Activated CD4-positive, alpha-beta T cell treated with anti-CD3 and anti-CD28 coated beads, Interleukin-2, amount 50 U/mL, for 24 hours (primary cell): ENCODE data around the gene KPTN.

Experiments
- DNase-seq, 2 donors: peaks; one replicate each; pipeline ENCODE4 v3.0.0-alpha.2; 2020; ENCODE audit warnings: low read depth in 1 of 2, low spot score in 1 of 2

KPTN gene

GRCh38 chr19:47509170-47509847 lies 25.3 kb upstream of the KPTN start:
- no peak for DNase-seq

- DNase-seq: no peak
Measured at GRCh38 chr19:47508721-47509120, 24.7 kb upstream of the KPTN start.

GRCh38 chr19:47507924-47508553 lies 24.0 kb upstream of the KPTN start:
- DNase-seq: no peak

GRCh38 chr19:47507012-47507411 lies 23.0 kb upstream of the KPTN start:
- no peak for DNase-seq

GRCh38 chr19:47506459-47506858 lies 22.4 kb upstream of the KPTN start:
- DNase-seq: no peak

- DNase-seq: no peak
Measured at GRCh38 chr19:47505506-47505905, 21.5 kb upstream of the KPTN start.

- no peak for DNase-seq
Measured at GRCh38 chr19:47503826-47504150, 19.8 kb upstream of the KPTN start.

GRCh38 chr19:47503130-47503825 lies 19.3 kb upstream of the KPTN start:
- no peak for DNase-seq

- DNase-seq: no peak
Measured at GRCh38 chr19:47499863-47500830, 16.1 kb upstream of the KPTN start.

GRCh38 chr19:47499371-47499770 lies 15.4 kb upstream of the KPTN start:
- no peak for DNase-seq

- DNase-seq: no peak
Measured at GRCh38 chr19:47498561-47498960, 14.5 kb upstream of the KPTN start.

- DNase-seq: no peak
Measured at GRCh38 chr19:47497821-47498520, 14.0 kb upstream of the KPTN start.

GRCh38 chr19:47497050-47497766 lies 13.2 kb upstream of the KPTN start:
- no peak for DNase-seq

GRCh38 chr19:47495478-47496372 lies 11.7 kb upstream of the KPTN start:
- no peak for DNase-seq

GRCh38 chr19:47494729-47495128 lies 10.7 kb upstream of the KPTN start:
- DNase-seq: no peak

- DNase-seq: no peak
Measured at GRCh38 chr19:47494211-47494547, 10.2 kb upstream of the KPTN start.

GRCh38 chr19:47493378-47494210 lies 9.6 kb upstream of the KPTN start:
- DNase-seq: no peak

- DNase-seq: no peak
Measured at GRCh38 chr19:47492571-47493377, 8.8 kb upstream of the KPTN start.
